K562 (cell line): Measurements from ENCODE around the gene BLVRA. TPM values are rescaled to one million over a fixed set of nuclear protein-coding genes. Genes with fewer than 3 reads are reported as not detected.

Source experiments
- ATF1 ChIP-seq, 2 experiments: fragments of 450-650 bp in 1 of 2; IDR thresholded peaks; 2 replicates each; pipeline ENCODE4 v1.6.1; 2016; ENCODE audit warnings: missing compliant biosample characterization in 1 of 2, missing genetic modification characterization in 1 of 2
- BDP1 ChIP-seq: IDR thresholded peaks from 3 replicates; pipeline ENCODE4 v1.6.1; 2011; ENCODE audit not compliant: insufficient read length, insufficient read depth
- BRF2 ChIP-seq: IDR thresholded peaks from 3 replicates; pipeline ENCODE4 v1.6.1; 2011; ENCODE audit warnings: borderline replicate concordance, mild to moderate bottlenecking; ENCODE audit not compliant: insufficient read length, insufficient read depth
- CBFA2T3 ChIP-seq: fragments of 450-650 bp; IDR thresholded peaks from 2 replicates; pipeline ENCODE4 v1.6.1; 2017
- CTCF ChIP-seq, 3 experiments: IDR thresholded peaks in 2 of 3; conservative IDR thresholded peaks in 1 of 3; 2 replicates each; pipeline ENCODE4 v1.5.1; 2011 to 2012; ENCODE audit warnings: low read length in 3 of 3, mild to moderate bottlenecking in 3 of 3, control low read depth in 2 of 3, improper control_type of control experiment in 1 of 3, inconsistent platforms in 1 of 3, low read depth in 1 of 3, mixed read lengths in 1 of 3, moderate library complexity in 1 of 3; ENCODE audit not compliant: insufficient read depth in 2 of 3
- DNMT1 ChIP-seq: fragments of 450-650 bp; IDR thresholded peaks from 2 replicates; pipeline ENCODE4 v1.6.1; 2016; ENCODE audit warnings: antibody characterized with exemption, mild to moderate bottlenecking
- ELK3 ChIP-seq: fragments of 450-650 bp; formaldehyde crosslinking; IDR thresholded peaks from 2 replicates; pipeline ENCODE4 v1.4.0; 2020; ENCODE audit warnings: mild to moderate bottlenecking
- EP300 ChIP-seq: IDR thresholded peaks from 2 replicates; pipeline ENCODE4 v1.6.1; 2012; ENCODE audit warnings: low read length, improper control_type of control experiment
- FOXP1 ChIP-seq: sonication (generic); formaldehyde crosslinking; IDR thresholded peaks from 2 replicates; pipeline ENCODE4 v1.8.0; 2022; ENCODE audit warnings: mild to moderate bottlenecking, missing genetic modification reagents
- IRF9 ChIP-seq: fragments of 450-650 bp; IDR thresholded peaks from 2 replicates; pipeline ENCODE4 v1.6.1; 2016; ENCODE audit warnings: missing biosample characterization, missing genetic modification characterization
- NFE2 ChIP-seq: IDR thresholded peaks from 2 replicates; pipeline ENCODE4 v1.6.1; 2014; ENCODE audit warnings: antibody characterized with exemption, low read depth
- PHB ChIP-seq: fragments of 250-450 bp; sonication (Bioruptor Pico); IDR thresholded peaks from 2 replicates; pipeline ENCODE4 v1.5.0; 2021
- POLR2H ChIP-seq: IDR thresholded peaks from 2 replicates; pipeline ENCODE4 v1.6.1; 2016; ENCODE audit warnings: missing genetic modification characterization, low read depth, mild to moderate bottlenecking, control low read depth, missing compliant biosample characterization, moderate library complexity
- RHOXF2B ChIP-seq: fragments of 250-450 bp; sonication (Bioruptor Pico); conservative IDR thresholded peaks from 2 replicates; pipeline ENCODE4 v1.5.1; 2021
- STAT5A ChIP-seq: IDR thresholded peaks from 2 replicates; pipeline ENCODE4 v1.6.1; 2012; ENCODE audit warnings: low read length, inconsistent platforms, borderline replicate concordance
- THRAP3 ChIP-seq: fragments of 450-650 bp; IDR thresholded peaks from 2 replicates; pipeline ENCODE4 v1.6.1; 2016; ENCODE audit warnings: mild to moderate bottlenecking, inconsistent platforms, borderline replicate concordance
- U2AF1 ChIP-seq: fragments of 200-400 bp; formaldehyde crosslinking; optimal IDR thresholded peaks from 2 replicates; pipeline ENCODE3; 2017; ENCODE audit warnings: mild to moderate bottlenecking, low read depth, low read length, moderate library complexity
- ZFP91 ChIP-seq: sonication (generic); formaldehyde crosslinking; IDR thresholded peaks from 2 replicates; pipeline ENCODE4 v1.8.0; 2022; ENCODE audit warnings: mild to moderate bottlenecking, missing genetic modification reagents
- ZKSCAN3 ChIP-seq: fragments of 250-450 bp; sonication (Bioruptor Pico); IDR thresholded peaks from 2 replicates; pipeline ENCODE4 v1.4.0; 2020
- ZNF398 ChIP-seq: fragments of 250-450 bp; sonication (Bioruptor Pico); IDR thresholded peaks from 2 replicates; pipeline ENCODE4 v1.8.0; 2021; ENCODE audit warnings: moderate library complexity, mild to moderate bottlenecking, inconsistent platforms
- polyA plus RNA-seq, 8 experiments: library from polyadenylated mRNA; depleted of rRNA in 4 of 8; stranded (reverse) in 5 of 8; unstranded in 3 of 8; fragments of >200 nt; fragmentation: Nextera tagmentation in 2 of 8; fragmentation: Illumina TruSeq in 1 of 8; extraction: Ambion mirVana in 2 of 8; extraction: Trizol in 1 of 8; gene quantifications; 2 replicates each; pipeline versions ENCODE4 v1.2.1 to v1.2.3, GENCODE V29; 2011 to 2014; ENCODE audit warnings: inconsistent platforms in 1 of 8, missing spikeins in 1 of 8
- total RNA-seq, 7 experiments: library from RNA; depleted of rRNA in 6 of 7; stranded (reverse); fragments of >200 nt in 6 of 7; fragmentation: Illumina TruSeq in 2 of 7; extraction: Trizol in 2 of 7; gene quantifications; 2 replicates each; pipeline versions ENCODE4 v1.2.1 to v1.2.3, GENCODE V29; 2011 to 2021; ENCODE audit warnings: low replicate concordance in 1 of 7

Gene BLVRA
- total and polyA plus RNA-seq, 9 of the 15 experiments (the other 6 are each of a cell fraction or from before 2014, with no cell fraction given) = 48.5 to 147 (median 61.5) TPM

GRCh38 chr7:43729214-43729923 is 29.1 kb upstream of the BLVRA start, which contains the start of gene COA1 (continued):
- TF ChIP-seq ZNF398 (CRISPR knock-in tag) = no peak
- TF ChIP-seq EP300 = peak; percentile 56; the same call in 1 of the 2 replicates
- no peak for TF ChIP-seq PHB (CRISPR knock-in tag)
- TF ChIP-seq ATF1 (CRISPR knock-in tag; IDR thresholded peaks at IDR 0.05) = no peak
- TF ChIP-seq ATF1 (tag; IDR thresholded peaks at IDR 0.05) = peak; percentile 72
- no peak for TF ChIP-seq ELK3 (CRISPR knock-in tag)
- peak; percentile 36; the same call in 1 of the 2 replicates for TF ChIP-seq STAT5A
- peak; percentile 83 for TF ChIP-seq POLR2H (tag)
- TF ChIP-seq ZKSCAN3 (CRISPR knock-in tag) = no peak
- no peak for TF ChIP-seq BRF2
- no peak for TF ChIP-seq CBFA2T3
- TF ChIP-seq FOXP1 (CRISPR knock-in tag) = peak; percentile 48; the same call in 1 of the 2 replicates
- no peak for TF ChIP-seq DNMT1
- no peak for TF ChIP-seq NFE2
- no peak for TF ChIP-seq ZFP91 (CRISPR knock-in tag)
- no peak for TF ChIP-seq CTCF (IDR thresholded peaks at IDR 0.05 in 2 of 3, conservative IDR thresholded peaks at IDR 0.05 in 1 of 3; ENCODE audit: insufficient read depth in 2 of 3, low read depth in 1 of 3, low read length in 3 of 3)
- no peak for TF ChIP-seq U2AF1
- TF ChIP-seq IRF9 (tag) = no peak
- no peak for TF ChIP-seq BDP1
- TF ChIP-seq RHOXF2B (CRISPR knock-in tag) = no peak
- no peak for TF ChIP-seq THRAP3
